Measurements from ENCODE around the gene HELT.
"Not testable (repeated sequence)": the region's sequence is repeated elsewhere in the genome, so short reads cannot be mapped to it uniquely, and the experiment has no call there.

HELT gene

GRCh38 chr4:185039508-185040273, 21.4 kb downstream of the HELT start:
- peak; percentile 46 to 75 for DNase-seq

- no peak for DNase-seq
These were observed 22.2 kb downstream of the HELT start for GRCh38 chr4:185040523-185040922.

- DNase-seq: not testable (repeated sequence)
These were observed 32.0 kb downstream of the HELT start for GRCh38 chr4:185050286-185050685.

GRCh38 chr4:185051283-185051682, 33.0 kb downstream of the HELT start:
- DNase-seq: not testable (repeated sequence)

- no peak for DNase-seq
These were observed 35.5 kb downstream of the HELT start for GRCh38 chr4:185053746-185054145.

GRCh38 chr4:185054272-185054671, 36.0 kb downstream of the HELT start:
- DNase-seq: no peak

GRCh38 chr4:185054886-185055285, 36.6 kb downstream of the HELT start:
- no peak for DNase-seq

- no peak for DNase-seq
These were observed 43.3 kb downstream of the HELT start for GRCh38 chr4:185061610-185062009.

- DNase-seq: no peak
These were observed 44.3 kb downstream of the HELT start for GRCh38 chr4:185062606-185063005.

GRCh38 chr4:185066179-185066578, 47.9 kb downstream of the HELT start:
- no peak for DNase-seq

GRCh38 chr4:185068837-185069236, 50.5 kb downstream of the HELT start:
- DNase-seq: no peak

Data from inflammatory macrophage treated with lipopolysaccharide for 1 hour (primary cell).